Mesendoderm (in vitro differentiated cells): ENCODE measurements around the gene KRTAP4-6. TPM values are rescaled to one million over a fixed set of nuclear protein-coding genes. Genes with fewer than 3 reads are reported as not detected.

Source experiments
- small RNA-seq: library from polyadenylated mRNA; stranded (forward); fragments of <200 nt; extraction: miRNeasy Mini kit (QIAGEN cat#:217004); gene quantifications from one replicate; pipeline ENCODE3, GENCODE V24; 2013; ENCODE audit not compliant: insufficient read depth

Gene KRTAP4-6

Small RNA genes lying within 50 kb of the gene (small RNA-seq; reads per million reads assigned to genes)
- not detected for gene KRTAP4-17P
